Breast epithelium (tissue), 3 donors: ENCODE results near the gene GNLY.

ENCODE experiments used
- POLR2AphosphoS5 ChIP-seq, 3 donors: sonication (generic); formaldehyde crosslinking; IDR thresholded peaks; one replicate each; pipeline ENCODE4 v1.6.1; 2017; ENCODE audit warnings: antibody characterized with exemption in 3 of 3
- TF ChIP-seq, protein P1 (sequence below), 3 donors: fragments of 450-650 bp; IDR thresholded peaks; one replicate each; pipeline ENCODE4 v1.5.1; 2016 to 2017; ENCODE audit warnings: antibody characterized with exemption in 3 of 3, mild to moderate bottlenecking in 3 of 3, moderate library complexity in 3 of 3

DNA sequence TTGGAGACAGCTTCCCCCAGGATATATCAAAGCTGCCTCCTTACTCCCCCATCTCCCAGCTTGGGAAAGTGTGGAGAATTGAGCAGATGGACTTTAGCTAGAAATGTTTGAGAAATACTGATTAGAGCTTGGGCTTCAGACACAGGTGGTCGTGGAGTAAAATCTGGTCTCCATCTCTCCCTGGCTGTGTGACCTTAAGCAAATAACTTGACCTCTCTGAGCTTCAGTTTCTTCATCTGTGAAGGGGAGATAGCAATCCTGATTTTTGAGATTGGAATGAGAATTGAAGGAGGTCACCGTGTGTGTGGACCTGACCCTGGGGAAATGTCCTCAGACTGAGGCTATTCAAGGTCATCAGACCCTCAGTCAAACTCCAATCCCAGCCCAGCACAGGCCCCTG, 3.6 kb downstream of the GNLY start:
- TF ChIP-seq, protein P1, sequence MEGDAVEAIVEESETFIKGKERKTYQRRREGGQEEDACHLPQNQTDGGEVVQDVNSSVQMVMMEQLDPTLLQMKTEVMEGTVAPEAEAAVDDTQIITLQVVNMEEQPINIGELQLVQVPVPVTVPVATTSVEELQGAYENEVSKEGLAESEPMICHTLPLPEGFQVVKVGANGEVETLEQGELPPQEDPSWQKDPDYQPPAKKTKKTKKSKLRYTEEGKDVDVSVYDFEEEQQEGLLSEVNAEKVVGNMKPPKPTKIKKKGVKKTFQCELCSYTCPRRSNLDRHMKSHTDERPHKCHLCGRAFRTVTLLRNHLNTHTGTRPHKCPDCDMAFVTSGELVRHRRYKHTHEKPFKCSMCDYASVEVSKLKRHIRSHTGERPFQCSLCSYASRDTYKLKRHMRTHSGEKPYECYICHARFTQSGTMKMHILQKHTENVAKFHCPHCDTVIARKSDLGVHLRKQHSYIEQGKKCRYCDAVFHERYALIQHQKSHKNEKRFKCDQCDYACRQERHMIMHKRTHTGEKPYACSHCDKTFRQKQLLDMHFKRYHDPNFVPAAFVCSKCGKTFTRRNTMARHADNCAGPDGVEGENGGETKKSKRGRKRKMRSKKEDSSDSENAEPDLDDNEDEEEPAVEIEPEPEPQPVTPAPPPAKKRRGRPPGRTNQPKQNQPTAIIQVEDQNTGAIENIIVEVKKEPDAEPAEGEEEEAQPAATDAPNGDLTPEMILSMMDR (IDR thresholded peaks at IDR 0.05): no peak
- no peak for TF ChIP-seq POLR2AphosphoS5 (IDR thresholded peaks at IDR 0.05)
